Measurements from ENCODE around the gene MTMR6. TPM values are rescaled to one million over a fixed set of nuclear protein-coding genes. Genes with fewer than 3 reads are reported as not detected.

The MTMR6 gene
- total and polyA plus RNA-seq, 2 experiments from 2014 or later: 6.9 to 17.2 TPM

GRCh38 chr13:25244123-25244522 lies 43.2 kb downstream of the MTMR6 start:
- no peak overlapping the region for H3K4me2 ChIP-seq
- DNase-seq (ENCODE audit: low spot score): no peak
- H3K27me3 ChIP-seq: no peaks in the 10 kb centered on the region
- no peaks in the 10 kb centered on the region for H4K20me1 ChIP-seq (ENCODE audit: insufficient read depth, poor library complexity, severe bottlenecking)
- no peak overlapping the region for H2AFZ ChIP-seq
- H3K27ac ChIP-seq: no peak overlapping the region
- no peaks in the 10 kb centered on the region for H3K36me3 ChIP-seq (replicated peaks; ENCODE audit: insufficient read depth, low read depth)
- H3K79me2 ChIP-seq: no peaks in the 10 kb centered on the region
- TF ChIP-seq, protein P1, sequence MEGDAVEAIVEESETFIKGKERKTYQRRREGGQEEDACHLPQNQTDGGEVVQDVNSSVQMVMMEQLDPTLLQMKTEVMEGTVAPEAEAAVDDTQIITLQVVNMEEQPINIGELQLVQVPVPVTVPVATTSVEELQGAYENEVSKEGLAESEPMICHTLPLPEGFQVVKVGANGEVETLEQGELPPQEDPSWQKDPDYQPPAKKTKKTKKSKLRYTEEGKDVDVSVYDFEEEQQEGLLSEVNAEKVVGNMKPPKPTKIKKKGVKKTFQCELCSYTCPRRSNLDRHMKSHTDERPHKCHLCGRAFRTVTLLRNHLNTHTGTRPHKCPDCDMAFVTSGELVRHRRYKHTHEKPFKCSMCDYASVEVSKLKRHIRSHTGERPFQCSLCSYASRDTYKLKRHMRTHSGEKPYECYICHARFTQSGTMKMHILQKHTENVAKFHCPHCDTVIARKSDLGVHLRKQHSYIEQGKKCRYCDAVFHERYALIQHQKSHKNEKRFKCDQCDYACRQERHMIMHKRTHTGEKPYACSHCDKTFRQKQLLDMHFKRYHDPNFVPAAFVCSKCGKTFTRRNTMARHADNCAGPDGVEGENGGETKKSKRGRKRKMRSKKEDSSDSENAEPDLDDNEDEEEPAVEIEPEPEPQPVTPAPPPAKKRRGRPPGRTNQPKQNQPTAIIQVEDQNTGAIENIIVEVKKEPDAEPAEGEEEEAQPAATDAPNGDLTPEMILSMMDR (IDR thresholded peaks at IDR 0.05; ENCODE audit: poor library complexity): no peak
- no peaks in the 10 kb centered on the region for H3K9me2 ChIP-seq (replicated peaks; ENCODE audit: insufficient read depth)
- no peak overlapping the region for H3K4me3 ChIP-seq
- no peaks in the 10 kb centered on the region for H3K4me1 ChIP-seq (ENCODE audit: insufficient read depth)
- no peaks in the 10 kb centered on the region for H3K9me3 ChIP-seq (ENCODE audit: low read depth)
- 96% methylated on average over 6 of the region's 6 CpGs for WGBS (ENCODE audit: low lambda C conversion rate, missing lambda C conversion rate)

GRCh38 chr13:25242956-25243355 lies 44.3 kb downstream of the MTMR6 start:
- DNase-seq (ENCODE audit: low spot score): no peak
- no peak overlapping the region for H2AFZ ChIP-seq
- H3K27ac ChIP-seq: no peak overlapping the region
- no peak overlapping the region for H3K4me3 ChIP-seq
- no peaks in the 10 kb centered on the region for H3K4me1 ChIP-seq (ENCODE audit: insufficient read depth)
- no peaks in the 10 kb centered on the region for H4K20me1 ChIP-seq (ENCODE audit: insufficient read depth, poor library complexity, severe bottlenecking)
- no peaks in the 10 kb centered on the region for H3K79me2 ChIP-seq
- no peaks in the 10 kb centered on the region for H3K36me3 ChIP-seq (replicated peaks; ENCODE audit: insufficient read depth, low read depth)
- no peak overlapping the region for H3K4me2 ChIP-seq
- H3K9me2 ChIP-seq (replicated peaks; ENCODE audit: insufficient read depth): no peaks in the 10 kb centered on the region
- no peaks in the 10 kb centered on the region for H3K9me3 ChIP-seq (ENCODE audit: low read depth)
- no peaks in the 10 kb centered on the region for H3K27me3 ChIP-seq
- 89% methylated on average over 3 of the region's 3 CpGs for WGBS (ENCODE audit: low lambda C conversion rate, missing lambda C conversion rate)
- TF ChIP-seq, protein P1 (IDR thresholded peaks at IDR 0.05; ENCODE audit: poor library complexity): no peak
- TF ChIP-seq EZH2 (IDR thresholded peaks at IDR 0.05; ENCODE audit: borderline replicate concordance) (no peak), EZH2phosphoT487 (IDR thresholded peaks at IDR 0.05; ENCODE audit: low read depth, severe bottlenecking, unreplicated experiment) (no peak)

DNA sequence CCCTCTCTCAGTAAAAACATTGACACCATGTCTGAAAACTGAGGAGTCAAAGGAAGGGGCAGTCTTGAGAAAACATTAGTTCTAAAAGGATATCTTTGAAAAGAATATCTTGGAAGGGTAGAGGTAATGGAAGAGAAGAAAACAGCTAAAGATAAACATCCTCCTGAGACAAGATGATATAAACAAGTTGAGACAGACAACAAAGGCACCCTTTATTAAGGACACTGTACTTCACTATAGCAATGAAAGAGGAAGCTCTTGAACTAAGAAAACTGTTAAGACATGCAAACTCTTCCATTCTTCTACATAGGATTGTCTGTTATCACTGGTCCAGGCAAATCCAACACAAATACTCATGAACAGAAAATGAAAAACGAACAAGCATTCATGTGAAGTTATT lies 46.3 kb downstream of the MTMR6 start:
- no peaks in the 10 kb centered on the region for H3K36me3 ChIP-seq (replicated peaks; ENCODE audit: insufficient read depth, low read depth)
- no peaks in the 10 kb centered on the region for H4K20me1 ChIP-seq (ENCODE audit: insufficient read depth, poor library complexity, severe bottlenecking)
- H2AFZ ChIP-seq: no peak overlapping the region
- 10% methylated on average over 1 of the region's 1 CpG for WGBS (ENCODE audit: low lambda C conversion rate, missing lambda C conversion rate)
- no peaks in the 10 kb centered on the region for H3K9me2 ChIP-seq (replicated peaks; ENCODE audit: insufficient read depth)
- TF ChIP-seq EZH2phosphoT487 (IDR thresholded peaks at IDR 0.05; ENCODE audit: low read depth, severe bottlenecking, unreplicated experiment) (no peak), EZH2 (IDR thresholded peaks at IDR 0.05; ENCODE audit: borderline replicate concordance) (no peak)
- TF ChIP-seq, protein P1 (IDR thresholded peaks at IDR 0.05; ENCODE audit: poor library complexity): no peak
- H3K4me3 ChIP-seq: no peak overlapping the region
- no peaks in the 10 kb centered on the region for H3K4me1 ChIP-seq (ENCODE audit: insufficient read depth)
- no peaks in the 10 kb centered on the region for H3K27me3 ChIP-seq
- H3K9me3 ChIP-seq (ENCODE audit: low read depth): no peaks in the 10 kb centered on the region
- H3K27ac ChIP-seq: no peak overlapping the region
- no peak for DNase-seq (ENCODE audit: low spot score)
- H3K4me2 ChIP-seq: no peak overlapping the region
- H3K79me2 ChIP-seq: no peaks in the 10 kb centered on the region

DNA sequence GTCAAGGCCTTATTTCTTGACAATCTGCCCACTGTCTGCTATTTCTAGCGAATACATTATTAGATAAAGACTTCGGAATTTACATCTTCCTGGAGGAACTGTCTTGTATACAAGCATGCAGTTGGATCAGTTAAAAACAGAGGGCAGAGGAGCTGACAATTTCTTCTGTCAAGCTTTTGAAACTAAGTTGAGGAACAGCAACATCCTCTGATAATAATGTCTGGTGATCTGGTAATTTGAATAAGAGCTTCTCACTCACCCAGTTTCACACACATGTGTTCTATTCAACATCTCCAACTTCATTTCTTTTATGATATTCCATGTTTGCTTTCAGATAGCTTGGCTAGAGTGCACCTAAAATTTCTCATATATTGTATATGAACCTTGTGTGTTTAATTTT lies 50.2 kb downstream of the MTMR6 start:
- no peaks in the 10 kb centered on the region for H3K9me2 ChIP-seq (replicated peaks; ENCODE audit: insufficient read depth)
- H3K27ac ChIP-seq: no peak overlapping the region
- no peaks in the 10 kb centered on the region for H3K79me2 ChIP-seq
- no peak overlapping the region for H2AFZ ChIP-seq
- no peak overlapping the region for H3K4me2 ChIP-seq
- H3K9me3 ChIP-seq (ENCODE audit: low read depth): no peaks in the 10 kb centered on the region
- no peak for DNase-seq (ENCODE audit: low spot score)
- TF ChIP-seq EZH2 (IDR thresholded peaks at IDR 0.05; ENCODE audit: borderline replicate concordance): no peak
- TF ChIP-seq, protein P1 (IDR thresholded peaks at IDR 0.05; ENCODE audit: poor library complexity): no peak
- TF ChIP-seq EZH2phosphoT487 (IDR thresholded peaks at IDR 0.05; ENCODE audit: low read depth, severe bottlenecking, unreplicated experiment): no peak
- 85% methylated on average over 2 of the region's 2 CpGs for WGBS (ENCODE audit: low lambda C conversion rate, missing lambda C conversion rate)
- H3K36me3 ChIP-seq (replicated peaks; ENCODE audit: insufficient read depth, low read depth): no peaks in the 10 kb centered on the region
- H4K20me1 ChIP-seq (ENCODE audit: insufficient read depth, poor library complexity, severe bottlenecking): no peaks in the 10 kb centered on the region
- no peak overlapping the region for H3K4me3 ChIP-seq
- no peaks in the 10 kb centered on the region for H3K4me1 ChIP-seq (ENCODE audit: insufficient read depth)
- no peaks in the 10 kb centered on the region for H3K27me3 ChIP-seq

All from hepatocyte (in vitro differentiated cells).